GM18907 (cell line): ENCODE results near the gene TP63.

Experiments
- ATAC-seq: cut with Tn5 transposase; IDR thresholded peaks from one replicate; pipeline ENCODE4 v1.9.1; 2021; ENCODE audit warnings: mild to moderate bottlenecking, moderate library complexity; ENCODE audit not compliant: unreplicated experiment

TP63 gene

DNA sequence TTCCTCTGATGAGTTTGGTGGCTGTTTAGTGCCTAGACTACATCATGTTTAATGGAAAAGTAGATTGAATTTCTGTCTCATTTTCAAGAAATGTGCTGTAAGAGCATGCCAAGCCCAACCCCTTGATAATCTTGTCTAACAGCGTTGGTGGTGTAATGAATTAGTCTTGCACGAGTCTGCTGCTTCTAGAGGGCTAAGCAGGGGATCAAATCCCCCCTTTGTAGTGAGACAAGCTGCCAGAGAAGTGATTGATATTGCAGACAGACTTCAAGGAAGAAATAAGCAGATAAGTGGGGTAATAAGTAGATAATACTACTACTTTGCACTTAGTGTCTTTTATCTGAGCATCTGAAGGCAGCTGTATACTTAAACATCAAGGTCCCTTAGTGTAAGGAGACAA is 141.4 kb downstream of the TP63 start:
- ATAC-seq: no peak

DNA sequence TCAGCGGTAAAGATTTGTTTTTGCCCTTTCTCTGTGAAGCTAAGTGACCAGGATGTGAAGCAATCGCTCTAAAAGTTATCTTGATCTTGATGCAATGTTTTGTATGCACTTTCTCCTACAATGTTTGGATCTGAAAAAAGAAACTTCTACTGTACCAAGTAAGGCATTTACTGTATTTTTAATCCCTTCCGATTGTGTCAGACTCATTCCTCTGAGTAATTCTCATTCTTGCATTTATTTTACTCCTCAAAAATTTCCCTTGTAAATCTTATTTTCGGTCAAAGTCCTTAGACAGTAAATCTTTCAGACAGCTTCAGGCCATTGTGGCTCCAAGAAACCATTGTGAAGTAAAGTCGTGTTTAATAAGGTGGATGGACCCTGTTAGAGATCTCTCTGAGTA is 141.9 kb downstream of the TP63 start:
- no peak for ATAC-seq

- no peak for ATAC-seq
These were observed 145.1 kb downstream of the TP63 start for GRCh38 chr3:189776149-189776824.

GRCh38 chr3:189778340-189778950 is 147.3 kb downstream of the TP63 start:
- ATAC-seq: no peak

DNA sequence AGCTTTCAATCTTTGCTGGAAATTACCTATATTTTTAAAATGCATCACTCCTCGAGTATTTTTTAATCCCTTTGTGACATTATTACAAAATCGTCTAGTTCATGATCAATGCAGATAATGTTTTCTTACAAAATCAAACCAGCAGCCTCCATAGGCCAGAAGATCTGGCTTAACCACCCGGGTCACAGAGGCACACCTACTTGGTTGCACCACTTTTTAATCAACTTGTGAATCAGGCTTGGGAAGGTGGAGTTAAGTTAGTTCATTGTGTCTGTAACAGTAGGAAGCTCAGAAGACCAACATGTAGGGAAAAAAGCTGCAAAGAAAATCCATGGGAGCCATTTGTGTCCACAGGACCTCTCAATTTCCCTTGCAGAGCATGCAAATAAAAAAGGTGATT is 148.0 kb downstream of the TP63 start:
- no peak for ATAC-seq

DNA sequence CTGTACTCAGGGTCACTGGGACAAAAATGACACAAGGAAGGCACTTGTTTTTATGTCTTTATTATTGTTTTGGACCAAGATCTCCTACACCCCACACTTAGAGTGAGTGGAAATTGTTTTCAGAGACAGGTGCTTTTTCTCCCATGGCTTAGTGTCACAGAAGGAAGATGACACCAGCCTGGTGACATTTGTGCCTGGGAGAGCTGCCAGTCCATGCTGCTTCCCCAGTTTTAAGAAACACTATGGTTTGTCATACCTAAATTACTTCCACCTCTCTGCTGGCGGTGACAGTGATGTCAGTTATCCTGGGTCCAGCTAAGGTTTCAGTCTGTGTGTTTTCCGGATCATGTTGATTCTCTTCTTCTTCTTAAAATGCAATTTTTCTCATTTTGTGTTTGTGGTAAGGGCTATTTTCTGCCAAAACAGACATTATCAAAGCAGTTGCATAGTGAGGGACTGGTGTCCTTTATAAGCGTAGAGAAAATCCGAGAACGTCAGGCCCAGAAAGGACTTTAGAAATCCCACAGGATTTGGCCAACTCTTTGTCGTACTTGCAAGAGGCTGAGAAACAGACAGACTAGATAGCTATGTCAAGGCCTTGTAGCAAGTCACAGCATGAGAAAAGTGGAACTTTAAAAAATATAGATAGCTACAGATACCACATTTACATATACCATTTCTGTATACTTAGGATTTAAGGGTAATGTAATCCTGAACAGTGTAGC is 149.5 kb downstream of the TP63 start:
- no peak for ATAC-seq

- no peak for ATAC-seq
These were observed 150.2 kb downstream of the TP63 start for GRCh38 chr3:189781415-189781814.

- ATAC-seq: no peak
These were observed 155.4 kb downstream of the TP63 start for GRCh38 chr3:189786479-189787064.

GRCh38 chr3:189787191-189787590 is 156.0 kb downstream of the TP63 start:
- no peak for ATAC-seq

DNA sequence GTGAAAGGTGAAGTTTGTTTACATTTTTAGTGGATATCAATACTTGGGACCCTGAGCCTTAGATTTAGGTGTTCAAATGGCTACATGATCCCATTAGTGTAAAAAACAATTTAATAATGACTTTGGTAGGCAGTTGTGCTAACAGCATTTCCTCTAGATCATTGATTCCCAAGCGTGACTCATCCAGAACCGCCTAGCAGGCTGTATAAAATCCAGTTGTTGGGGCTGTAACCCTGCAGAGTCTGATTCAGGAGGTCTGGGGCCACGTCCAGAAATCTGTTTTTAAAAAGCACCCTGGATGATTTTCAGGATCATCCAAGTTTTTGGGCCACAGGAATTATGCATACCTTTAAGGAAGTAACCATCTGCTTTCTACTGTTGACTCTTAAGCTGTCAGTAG is 156.4 kb downstream of the TP63 start:
- ATAC-seq: no peak

- no peak for ATAC-seq
These were observed 158.2 kb downstream of the TP63 start for GRCh38 chr3:189789432-189789831.

DNA sequence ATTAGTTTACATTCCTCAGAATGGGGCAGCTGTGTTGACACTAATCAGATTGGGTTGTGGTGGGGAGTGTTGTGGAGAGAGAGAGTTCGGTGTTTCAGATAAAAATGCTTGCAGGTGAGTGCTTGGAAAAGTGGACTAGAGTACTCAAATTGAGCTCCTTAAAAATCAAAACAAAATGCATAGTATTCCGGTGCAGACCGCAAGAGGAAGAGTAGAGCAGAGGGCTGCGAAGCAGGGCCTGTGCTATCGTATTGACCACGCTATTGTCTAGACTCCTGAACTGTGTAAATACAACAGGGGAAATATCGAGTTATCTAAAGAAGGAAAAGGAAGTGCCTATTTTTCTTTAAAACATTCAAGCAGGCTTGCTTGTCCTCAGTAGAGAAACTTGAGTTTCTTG is 159.5 kb downstream of the TP63 start:
- ATAC-seq: no peak

GRCh38 chr3:189792046-189792929 is 161.1 kb downstream of the TP63 start:
- no peak for ATAC-seq

- ATAC-seq: no peak
These were observed 163.3 kb downstream of the TP63 start for GRCh38 chr3:189794518-189794917.

DNA sequence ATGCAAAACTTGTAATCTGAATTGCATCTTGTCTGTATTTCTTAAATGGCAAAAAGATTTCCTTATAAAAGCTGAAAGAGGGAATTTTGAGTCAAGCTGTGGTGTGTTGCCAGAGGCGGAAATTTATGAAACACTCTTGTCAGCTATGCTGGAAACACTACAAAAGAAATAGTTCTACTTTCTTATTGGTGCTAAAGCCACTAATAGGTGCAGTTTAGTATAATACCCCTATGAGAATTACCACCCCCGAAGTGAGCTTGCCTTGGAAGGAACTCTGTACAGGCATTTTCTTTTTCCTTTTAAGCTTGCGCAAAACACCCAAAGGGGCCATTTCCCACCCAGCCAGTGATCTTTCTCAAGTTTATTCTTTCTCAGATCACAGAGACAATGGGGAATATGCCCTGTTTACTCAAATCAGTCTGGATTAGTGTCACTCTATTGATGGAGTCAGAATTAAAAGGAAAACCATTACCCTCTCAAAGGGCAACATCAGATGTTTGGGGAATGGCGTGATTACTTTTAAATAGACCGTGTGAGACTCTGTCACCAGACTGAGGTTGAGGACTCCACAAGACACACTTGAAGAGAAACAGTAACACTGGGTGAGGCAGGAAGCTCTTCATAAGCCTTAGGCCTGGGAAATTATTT is 166.0 kb downstream of the TP63 start:
- ATAC-seq: no peak

DNA sequence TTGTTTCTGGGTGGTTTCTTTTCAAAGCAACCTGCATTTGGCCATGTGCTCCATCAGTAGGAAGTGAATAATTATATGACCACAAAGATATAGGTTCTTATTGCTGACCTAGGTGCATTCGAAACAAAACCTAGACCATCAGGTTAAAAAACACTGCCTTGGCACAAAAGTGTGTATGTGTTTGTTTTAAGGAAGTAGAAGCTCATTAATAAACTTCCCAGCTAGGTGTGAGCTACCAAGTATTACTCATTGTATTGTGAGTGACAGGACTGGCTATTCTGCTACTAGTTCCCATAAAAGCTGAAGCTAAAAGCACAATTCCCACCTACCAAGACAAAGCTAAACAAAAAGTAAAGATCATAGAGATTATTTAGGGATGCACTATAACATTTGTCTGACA is 168.2 kb downstream of the TP63 start:
- no peak for ATAC-seq

- ATAC-seq: no peak
These were observed 169.2 kb downstream of the TP63 start for GRCh38 chr3:189800436-189800835.

GRCh38 chr3:189803254-189803653 is 172.1 kb downstream of the TP63 start:
- ATAC-seq: no peak

- no peak for ATAC-seq
These were observed 174.3 kb downstream of the TP63 start for GRCh38 chr3:189805375-189806067.
